Measurements from ENCODE around the gene NTN1.

NTN1 gene

GRCh38 chr17:9109933-9110332 is 88.6 kb downstream of the NTN1 start:
- no peak for DNase-seq (ENCODE audit: low read depth)
- H3K4me3 ChIP-seq (ENCODE audit: low read depth, low read length), result no peak overlapping the region

- no peak overlapping the region for H3K4me3 ChIP-seq (ENCODE audit: low read depth, low read length)
- DNase-seq (ENCODE audit: low read depth), result no peak
Measured at GRCh38 chr17:9110501-9110900, 89.2 kb downstream of the NTN1 start.

- DNase-seq (ENCODE audit: low read depth), result no peak
- peak overlapping the region; percentile 39 for H3K4me3 ChIP-seq (ENCODE audit: low read depth, low read length)
Measured at GRCh38 chr17:9115214-9116191, 94.2 kb downstream of the NTN1 start.

- no peak overlapping the region for H3K4me3 ChIP-seq (ENCODE audit: low read depth, low read length)
- no peak for DNase-seq (ENCODE audit: low read depth)
Measured at GRCh38 chr17:9116311-9116835, 95.1 kb downstream of the NTN1 start.

GRCh38 chr17:9116861-9117568 is 95.7 kb downstream of the NTN1 start:
- no peak for DNase-seq (ENCODE audit: low read depth)
- H3K4me3 ChIP-seq (ENCODE audit: low read depth, low read length), result no peak overlapping the region

- H3K4me3 ChIP-seq (ENCODE audit: low read depth, low read length), result no peak overlapping the region
- DNase-seq (ENCODE audit: low read depth), result no peak
Measured at GRCh38 chr17:9120471-9120870, 99.2 kb downstream of the NTN1 start.

GRCh38 chr17:9121186-9121820 is 100.0 kb downstream of the NTN1 start:
- DNase-seq (ENCODE audit: low read depth), result no peak
- no peak overlapping the region for H3K4me3 ChIP-seq (ENCODE audit: low read depth, low read length)

GRCh38 chr17:9123594-9124553 is 102.6 kb downstream of the NTN1 start:
- H3K4me3 ChIP-seq (ENCODE audit: low read depth, low read length), result no peak overlapping the region
- no peak for DNase-seq (ENCODE audit: low read depth)

GRCh38 chr17:9124554-9124935 is 103.2 kb downstream of the NTN1 start:
- H3K4me3 ChIP-seq (ENCODE audit: low read depth, low read length), result no peak overlapping the region
- no peak for DNase-seq (ENCODE audit: low read depth)

GRCh38 chr17:9125722-9126121 is 104.4 kb downstream of the NTN1 start:
- no peak for DNase-seq (ENCODE audit: low read depth)

GRCh38 chr17:9127340-9127739 is 106.0 kb downstream of the NTN1 start:
- H3K4me3 ChIP-seq (ENCODE audit: low read depth, low read length), result no peak overlapping the region
- DNase-seq (ENCODE audit: low read depth), result no peak

More at GRCh38 chr17:9125722-9126121, 104.4 kb downstream of the NTN1 start:
- H3K4me3 ChIP-seq (ENCODE audit: low read depth, low read length), result no peak overlapping the region

- DNase-seq (ENCODE audit: low read depth), result no peak
- H3K4me3 ChIP-seq (ENCODE audit: low read depth, low read length), result no peak overlapping the region
Measured at GRCh38 chr17:9131371-9131770, 110.1 kb downstream of the NTN1 start.

- no peak overlapping the region for H3K4me3 ChIP-seq (ENCODE audit: low read depth, low read length)
- no peak for DNase-seq (ENCODE audit: low read depth)
Measured at GRCh38 chr17:9132291-9132690, 111.0 kb downstream of the NTN1 start.

GRCh38 chr17:9132944-9133610 is 111.8 kb downstream of the NTN1 start:
- no peak overlapping the region for H3K4me3 ChIP-seq (ENCODE audit: low read depth, low read length)
- no peak for DNase-seq (ENCODE audit: low read depth)

- H3K4me3 ChIP-seq (ENCODE audit: low read depth, low read length), result no peak overlapping the region
- no peak for DNase-seq (ENCODE audit: low read depth)
Measured at GRCh38 chr17:9138161-9138717, 116.9 kb downstream of the NTN1 start.

GRCh38 chr17:9139695-9140094 is 118.4 kb downstream of the NTN1 start:
- H3K4me3 ChIP-seq (ENCODE audit: low read depth, low read length), result no peak overlapping the region
- no peak for DNase-seq (ENCODE audit: low read depth)

- no peak for DNase-seq (ENCODE audit: low read depth)
- no peak overlapping the region for H3K4me3 ChIP-seq (ENCODE audit: low read depth, low read length)
Measured at GRCh38 chr17:9140550-9141424, 119.5 kb downstream of the NTN1 start.

Data from skeletal muscle cell (primary cell).